Measurements from ENCODE around the gene PPEF2. TPM values are rescaled to one million over a fixed set of nuclear protein-coding genes. Genes with fewer than 3 reads are reported as not detected.

PPEF2 gene
- total and polyA plus RNA-seq, 10 of the 15 experiments (the other 5 are each of a cell fraction or from before 2014, with no cell fraction given) = not detected

- H2AFZ ChIP-seq (ENCODE audit: control insufficient read depth, low read depth, low read length) = no peak overlapping the region
- H3K27me3 ChIP-seq (replicated peaks in 1 of 2; ENCODE audit: control insufficient read depth in 2 of 2, insufficient read depth in 2 of 2, low read length in 1 of 2) = no peaks in the 10 kb centered on the region
- intact Hi-C loops (cut with micrococcal nuclease; ENCODE audit: unreplicated experiment) = no loop called here
- no peaks in the 10 kb centered on the region for H3K36me3 ChIP-seq (ENCODE audit: control insufficient read depth in 2 of 2, insufficient read depth in 2 of 2, low read length in 1 of 2)
- ChIA-PET RAD21 (ENCODE audit: unreplicated experiment) (no interaction called here), CTCF (interaction anchor here (0.6 kb wide), 1 partner anchor 1159 kb away, joined by 3 read pairs; no protein-coding TSS in a partner anchor), SMC1A (ENCODE audit: uncharacterized antibody, unreplicated experiment) (no interaction called here), POLR2A (no interaction called here)
- no peak for DNase-seq (ENCODE audit: low read depth, low spot score)
- no peak overlapping the region for H3K9ac ChIP-seq (ENCODE audit: control insufficient read depth, insufficient read depth, low read length)
- WGBS (ENCODE audit: insufficient coverage, insufficient replicate concordance, low lambda C conversion rate, missing lambda C conversion rate) = 52% methylated on average over 3 of the region's 3 CpGs
- no peaks in the 10 kb centered on the region for H3K9me3 ChIP-seq (replicated peaks; ENCODE audit: control insufficient read depth, insufficient read depth, low read length)
- no TSS peak for BruUV-seq (replicated peaks)
- in situ Hi-C loops (cut with MboI) = no loop called here
- no peak overlapping the region for H3K4me3 ChIP-seq
- no peaks in the 10 kb centered on the region for H4K20me1 ChIP-seq (ENCODE audit: control insufficient read depth, insufficient read depth)
- H3K4me2 ChIP-seq (ENCODE audit: control insufficient read depth, insufficient read depth) = no peak overlapping the region
- no peak for FAIRE-seq
- no peak for ATAC-seq
- H3K79me2 ChIP-seq (ENCODE audit: control insufficient read depth, insufficient read depth, low read length) = no peaks in the 10 kb centered on the region
- no peaks in the 10 kb centered on the region for H3K4me1 ChIP-seq (ENCODE audit: control insufficient read depth, insufficient read depth, low read length)
- H3K27ac ChIP-seq (ENCODE audit: control insufficient read depth, insufficient read depth) = no peak overlapping the region
- TF ChIP-seq MYC (IDR thresholded peaks at IDR 0.05; ENCODE audit: insufficient read depth, insufficient read length, insufficient replicate concordance, low read length, severe bottlenecking) (no peak), YY1 (IDR thresholded peaks at IDR 0.05; ENCODE audit: low read depth, low read length) (no peak), IRF5 (IDR thresholded peaks at IDR 0.05; ENCODE audit: borderline replicate concordance) (no peak), ESRRA (IDR thresholded peaks at IDR 0.05; ENCODE audit: low read length) (no peak), ZNF24 (IDR thresholded peaks at IDR 0.05) (no peak), MXI1 (IDR thresholded peaks at IDR 0.05; ENCODE audit: low read depth, low read length) (no peak), ZNF622 (IDR thresholded peaks at IDR 0.05) (no peak), ZBTB40 (IDR thresholded peaks at IDR 0.05; ENCODE audit: borderline replicate concordance) (no peak), ZSCAN29 (IDR thresholded peaks at IDR 0.05) (no peak), GATAD2B (conservative IDR thresholded peaks at IDR 0.05; ENCODE audit: low read depth) (no peak), RELA (IDR thresholded peaks at IDR 0.05; ENCODE audit: borderline replicate concordance, partially characterized antibody) (no peak), RCOR1 (conservative IDR thresholded peaks at IDR 0.05; ENCODE audit: low read depth, low read length) (no peak), IKZF1 (conservative IDR thresholded peaks at IDR 0.05) (no peak)
- TF ChIP-seq, protein P1, sequence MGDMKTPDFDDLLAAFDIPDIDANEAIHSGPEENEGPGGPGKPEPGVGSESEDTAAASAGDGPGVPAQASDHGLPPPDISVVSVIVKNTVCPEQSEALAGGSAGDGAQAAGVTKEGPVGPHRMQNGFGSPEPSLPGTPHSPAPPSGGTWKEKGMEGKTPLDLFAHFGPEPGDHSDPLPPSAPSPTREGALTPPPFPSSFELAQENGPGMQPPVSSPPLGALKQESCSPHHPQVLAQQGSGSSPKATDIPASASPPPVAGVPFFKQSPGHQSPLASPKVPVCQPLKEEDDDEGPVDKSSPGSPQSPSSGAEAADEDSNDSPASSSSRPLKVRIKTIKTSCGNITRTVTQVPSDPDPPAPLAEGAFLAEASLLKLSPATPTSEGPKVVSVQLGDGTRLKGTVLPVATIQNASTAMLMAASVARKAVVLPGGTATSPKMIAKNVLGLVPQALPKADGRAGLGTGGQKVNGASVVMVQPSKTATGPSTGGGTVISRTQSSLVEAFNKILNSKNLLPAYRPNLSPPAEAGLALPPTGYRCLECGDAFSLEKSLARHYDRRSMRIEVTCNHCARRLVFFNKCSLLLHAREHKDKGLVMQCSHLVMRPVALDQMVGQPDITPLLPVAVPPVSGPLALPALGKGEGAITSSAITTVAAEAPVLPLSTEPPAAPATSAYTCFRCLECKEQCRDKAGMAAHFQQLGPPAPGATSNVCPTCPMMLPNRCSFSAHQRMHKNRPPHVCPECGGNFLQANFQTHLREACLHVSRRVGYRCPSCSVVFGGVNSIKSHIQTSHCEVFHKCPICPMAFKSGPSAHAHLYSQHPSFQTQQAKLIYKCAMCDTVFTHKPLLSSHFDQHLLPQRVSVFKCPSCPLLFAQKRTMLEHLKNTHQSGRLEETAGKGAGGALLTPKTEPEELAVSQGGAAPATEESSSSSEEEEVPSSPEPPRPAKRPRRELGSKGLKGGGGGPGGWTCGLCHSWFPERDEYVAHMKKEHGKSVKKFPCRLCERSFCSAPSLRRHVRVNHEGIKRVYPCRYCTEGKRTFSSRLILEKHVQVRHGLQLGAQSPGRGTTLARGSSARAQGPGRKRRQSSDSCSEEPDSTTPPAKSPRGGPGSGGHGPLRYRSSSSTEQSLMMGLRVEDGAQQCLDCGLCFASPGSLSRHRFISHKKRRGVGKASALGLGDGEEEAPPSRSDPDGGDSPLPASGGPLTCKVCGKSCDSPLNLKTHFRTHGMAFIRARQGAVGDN (IDR thresholded peaks at IDR 0.05) = no peak
- TF ChIP-seq, protein P2, sequence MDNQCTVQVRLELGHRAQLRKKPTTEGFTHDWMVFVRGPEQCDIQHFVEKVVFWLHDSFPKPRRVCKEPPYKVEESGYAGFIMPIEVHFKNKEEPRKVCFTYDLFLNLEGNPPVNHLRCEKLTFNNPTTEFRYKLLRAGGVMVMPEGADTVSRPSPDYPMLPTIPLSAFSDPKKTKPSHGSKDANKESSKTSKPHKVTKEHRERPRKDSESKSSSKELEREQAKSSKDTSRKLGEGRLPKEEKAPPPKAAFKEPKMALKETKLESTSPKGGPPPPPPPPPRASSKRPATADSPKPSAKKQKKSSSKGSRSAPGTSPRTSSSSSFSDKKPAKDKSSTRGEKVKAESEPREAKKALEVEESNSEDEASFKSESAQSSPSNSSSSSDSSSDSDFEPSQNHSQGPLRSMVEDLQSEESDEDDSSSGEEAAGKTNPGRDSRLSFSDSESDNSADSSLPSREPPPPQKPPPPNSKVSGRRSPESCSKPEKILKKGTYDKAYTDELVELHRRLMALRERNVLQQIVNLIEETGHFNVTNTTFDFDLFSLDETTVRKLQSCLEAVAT (IDR thresholded peaks at IDR 0.05) = no peak
These were observed 81.6 kb downstream of the PPEF2 start for GRCh38 chr4:75820676-75821075.

All from GM12878 (cell line).